Measurements from ENCODE around the gene CLDN9.

CLDN9 gene

GRCh38 chr16:3059723-3060242 lies 47.1 kb downstream of the CLDN9 start:
- no peak for DNase-seq (ENCODE audit: extremely low read depth, low read depth)
- no peak for TF ChIP-seq CTCF (IDR thresholded peaks at IDR 0.05; ENCODE audit: low read depth, low read length)

GRCh38 chr16:3060339-3061127 lies 47.8 kb downstream of the CLDN9 start:
- DNase-seq (ENCODE audit: extremely low read depth, low read depth): no peak
- no peak for TF ChIP-seq CTCF (IDR thresholded peaks at IDR 0.05; ENCODE audit: low read depth, low read length)

GRCh38 chr16:3062553-3062952 lies 49.8 kb downstream of the CLDN9 start:
- no peak for DNase-seq (ENCODE audit: extremely low read depth, low read depth)
- TF ChIP-seq CTCF (IDR thresholded peaks at IDR 0.05; ENCODE audit: low read depth, low read length): no peak

- no peak for TF ChIP-seq CTCF (IDR thresholded peaks at IDR 0.05; ENCODE audit: low read depth, low read length)
- DNase-seq (ENCODE audit: extremely low read depth, low read depth): no peak
These were observed 51.1 kb downstream of the CLDN9 start for GRCh38 chr16:3063625-3064386.

Measured in AG09319 (cell line).